ENCODE results near the gene PPM1M.

PPM1M gene

DNA sequence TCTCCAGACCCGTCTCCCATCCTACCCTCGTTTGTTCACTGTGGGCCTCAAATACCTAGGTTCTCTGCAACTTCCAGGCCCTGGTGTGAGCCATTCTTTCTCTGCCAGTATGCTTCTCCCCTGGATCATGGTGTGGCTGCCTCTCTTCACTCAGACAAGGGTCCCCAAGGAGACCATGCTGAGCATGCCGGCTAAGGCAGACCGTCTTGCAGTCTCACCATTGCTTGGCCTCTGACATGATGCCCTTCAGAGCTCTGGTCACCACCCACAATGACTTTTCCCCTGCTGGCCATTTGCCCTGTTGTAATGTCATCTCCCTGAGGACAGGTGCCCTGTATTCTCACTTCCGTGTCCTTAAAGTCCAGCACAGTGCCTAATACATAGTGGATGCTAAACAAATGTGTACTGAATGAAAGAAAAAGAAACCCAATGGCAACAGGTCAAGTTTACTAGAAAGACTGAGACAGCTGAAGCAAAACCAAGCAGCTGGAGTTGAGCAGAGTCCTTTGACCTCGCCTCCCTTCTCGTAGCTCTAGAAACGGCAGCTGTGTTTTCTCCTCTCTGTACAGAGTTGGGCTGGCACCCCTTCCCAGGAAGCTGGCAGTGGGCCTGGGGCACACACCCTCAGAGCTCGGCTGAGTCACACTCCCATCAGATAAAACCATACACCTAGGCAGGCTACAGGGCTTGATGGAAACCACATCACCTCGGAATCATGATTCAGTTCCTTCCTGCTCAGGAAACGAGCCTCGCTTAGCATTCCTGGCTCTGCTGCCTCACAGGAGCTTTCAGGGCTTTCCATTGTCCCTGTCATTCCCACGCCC lies 28.8 kb upstream of the PPM1M start:
- DNase-seq, result no peak

DNA sequence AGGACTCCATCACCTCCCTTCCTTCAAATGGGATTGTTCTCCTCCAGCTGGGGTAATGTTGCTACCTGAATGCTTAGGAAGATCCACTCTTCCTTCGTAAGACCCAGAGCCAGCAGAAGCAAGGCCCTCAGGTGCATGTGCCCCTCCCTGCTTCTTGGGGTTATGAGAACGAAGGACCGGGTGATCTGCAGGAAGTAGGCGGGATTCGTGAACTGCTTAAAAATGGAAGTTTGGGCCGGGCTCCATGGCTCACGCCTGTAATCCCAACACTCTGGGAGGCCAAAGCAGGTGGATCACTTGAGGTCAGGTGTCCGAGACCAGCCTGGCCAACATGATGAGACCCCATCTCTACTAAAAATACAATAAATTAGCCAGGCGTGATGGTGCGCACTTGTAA lies 28.2 kb upstream of the PPM1M start:
- DNase-seq, result no peak

DNA sequence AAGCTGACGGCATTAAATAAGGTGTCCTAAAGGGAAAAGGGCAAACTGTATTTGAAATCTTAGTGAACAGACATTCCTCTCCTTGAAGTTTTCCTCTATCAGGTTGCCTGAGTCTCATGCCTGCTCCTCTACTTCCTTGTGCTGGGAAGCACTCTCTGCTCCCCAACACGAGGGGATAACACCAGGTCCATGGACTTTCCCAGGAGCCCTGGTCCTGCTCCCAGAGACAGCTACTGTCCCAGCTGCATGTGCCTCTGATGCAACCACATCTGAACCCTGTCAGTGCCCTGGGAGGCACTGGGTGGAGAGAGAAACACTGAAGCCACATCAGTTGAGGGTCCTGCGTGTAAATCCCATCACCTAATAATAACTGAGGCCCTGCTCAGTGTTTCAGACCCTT lies 27.5 kb upstream of the PPM1M start:
- DNase-seq, result no peak

DNA sequence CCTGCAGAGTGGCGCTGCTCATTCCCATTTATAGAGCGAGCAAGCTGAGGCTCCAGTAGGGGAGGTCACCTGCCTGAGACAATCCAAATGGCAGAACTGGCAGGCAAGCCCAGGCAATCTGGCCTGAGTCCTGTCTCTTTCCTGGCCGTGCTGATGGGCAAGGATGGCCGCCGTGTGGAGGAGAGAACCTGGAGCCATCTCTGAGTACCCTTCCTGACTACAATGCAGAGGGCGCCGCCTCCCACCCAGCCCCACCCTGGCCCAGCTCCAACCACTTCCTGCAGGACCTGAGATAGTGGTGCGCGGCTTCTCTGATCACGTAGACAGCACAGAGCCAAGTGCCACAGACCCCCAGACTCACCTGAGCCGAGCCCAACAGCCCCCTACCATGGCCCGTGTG lies 27.1 kb upstream of the PPM1M start:
- DNase-seq, result no peak

DNA sequence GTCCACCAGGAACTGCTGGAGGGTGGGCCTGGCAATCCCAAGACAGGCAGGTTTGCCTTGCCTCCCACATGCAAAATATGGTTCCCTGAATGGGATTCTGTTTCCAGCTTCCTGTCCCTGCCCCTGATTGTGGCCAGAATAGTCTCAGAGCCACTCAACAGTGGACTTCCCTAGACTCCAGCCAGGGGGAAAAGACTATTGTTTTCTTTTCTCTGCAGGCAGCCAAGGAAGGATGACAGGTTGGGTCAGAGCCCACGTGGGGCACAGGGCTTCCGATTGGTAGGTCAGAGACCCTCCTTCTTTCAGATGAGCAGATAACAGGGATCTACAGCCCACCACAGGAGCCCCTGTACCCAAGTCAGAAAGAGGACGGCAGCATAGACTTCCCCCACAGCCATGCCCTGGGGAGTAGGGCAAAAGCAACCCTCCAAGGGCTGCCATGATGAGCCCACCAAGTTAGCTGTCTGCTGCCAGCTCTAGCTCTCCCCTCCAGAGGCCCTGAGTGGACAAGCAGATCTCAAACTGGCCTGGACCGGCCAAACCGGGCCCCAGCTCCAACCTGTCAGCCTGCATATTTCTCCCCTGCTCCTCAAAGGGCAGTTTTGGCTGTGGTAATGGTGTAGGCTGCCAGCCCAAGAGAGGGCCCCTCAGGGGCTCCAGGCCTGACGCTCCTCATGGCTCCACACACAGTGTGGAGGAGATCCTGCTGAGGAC lies 26.5 kb upstream of the PPM1M start:
- DNase-seq, result no peak

DNA sequence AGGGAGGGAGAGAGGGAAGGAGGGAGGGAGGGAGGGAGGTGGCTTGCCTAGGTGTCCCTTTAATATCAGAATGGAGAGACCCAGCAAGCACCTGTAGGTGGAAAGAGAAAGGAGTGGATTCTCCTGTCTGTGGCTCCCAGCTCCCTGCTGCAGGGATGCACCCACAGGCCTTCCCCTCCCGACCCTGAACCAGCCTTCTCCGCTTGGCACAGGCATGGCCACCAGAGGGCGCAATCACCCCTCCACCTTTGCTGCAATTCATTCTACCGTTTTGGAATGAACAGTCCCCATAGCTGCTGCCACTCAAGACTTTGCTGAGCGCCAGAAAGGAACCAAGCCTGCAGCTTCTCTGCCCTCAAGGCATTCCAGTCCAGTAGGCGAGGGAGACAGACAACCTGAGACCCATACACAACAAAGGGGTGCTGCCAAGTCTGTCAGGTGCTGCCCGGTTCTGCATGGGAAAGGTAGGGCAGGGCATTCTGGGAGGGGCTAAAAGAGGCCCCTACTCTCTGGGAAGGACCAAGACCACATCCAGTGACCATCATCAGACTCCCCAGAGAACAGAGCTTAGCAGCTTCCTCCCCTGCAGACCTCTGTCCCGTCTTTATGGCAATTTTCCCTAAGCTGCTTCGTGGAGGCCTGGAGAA lies 25.1 kb upstream of the PPM1M start:
- peak; percentile 15 for DNase-seq

DNA sequence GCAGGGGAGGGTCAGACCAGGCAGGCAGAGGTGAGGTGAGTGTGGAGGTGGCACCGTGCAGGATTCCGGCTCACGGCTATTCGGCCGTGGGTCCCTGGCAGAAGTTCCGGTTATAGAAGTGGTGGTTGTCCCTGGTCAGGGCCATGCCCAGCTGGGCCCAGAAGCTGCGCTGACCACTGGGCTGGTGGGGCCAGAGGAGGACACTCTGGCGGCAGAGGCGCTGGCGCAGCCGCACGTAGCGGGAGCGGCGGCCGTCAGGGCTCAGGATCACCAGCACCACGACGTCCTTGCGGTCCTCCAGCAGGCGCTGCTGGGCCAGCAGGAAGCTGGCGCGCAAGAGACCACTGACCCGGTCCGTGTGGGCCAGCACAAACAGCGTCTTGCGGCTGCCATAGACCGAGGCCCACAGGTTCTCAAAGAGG lies 24.4 kb upstream of the PPM1M start:
- DNase-seq, result no peak

DNA sequence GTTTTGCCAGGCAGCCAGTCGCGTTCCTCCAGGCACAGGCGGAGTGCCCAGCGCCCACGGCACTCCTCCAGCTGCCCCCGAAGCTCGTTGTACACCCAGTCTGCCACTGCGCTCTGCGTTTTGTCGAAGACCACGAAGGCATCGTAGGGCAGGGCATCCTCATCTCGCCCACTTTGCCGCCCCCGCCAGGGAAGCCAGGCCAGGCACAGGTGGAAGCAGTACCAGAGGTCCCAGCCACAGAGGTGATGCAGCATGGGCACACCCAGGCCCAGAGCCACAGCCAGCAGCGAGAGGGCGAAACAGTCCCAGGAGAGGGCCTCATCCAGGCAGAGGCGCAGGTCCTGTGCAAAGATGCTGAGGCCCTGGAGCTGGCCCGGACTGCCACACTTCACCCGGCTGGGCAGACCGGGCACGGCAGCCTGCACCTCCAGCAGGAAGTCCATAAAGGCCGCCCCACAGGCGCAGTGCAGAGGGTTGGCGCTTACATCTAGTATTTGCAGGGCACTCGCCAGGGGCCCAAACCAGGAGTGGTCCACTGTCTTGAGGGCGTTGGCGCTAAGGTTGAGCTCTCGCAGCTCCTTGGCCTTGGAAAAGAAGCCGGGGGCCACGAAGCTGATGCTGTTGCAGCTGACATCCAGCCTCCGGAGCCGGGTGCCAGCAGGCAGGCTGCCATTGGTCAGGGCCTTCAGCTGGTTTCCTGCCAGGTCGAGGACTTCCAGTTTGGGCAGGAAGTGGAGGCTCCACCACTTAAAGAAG lies 23.8 kb upstream of the PPM1M start:
- no peak for DNase-seq

DNA sequence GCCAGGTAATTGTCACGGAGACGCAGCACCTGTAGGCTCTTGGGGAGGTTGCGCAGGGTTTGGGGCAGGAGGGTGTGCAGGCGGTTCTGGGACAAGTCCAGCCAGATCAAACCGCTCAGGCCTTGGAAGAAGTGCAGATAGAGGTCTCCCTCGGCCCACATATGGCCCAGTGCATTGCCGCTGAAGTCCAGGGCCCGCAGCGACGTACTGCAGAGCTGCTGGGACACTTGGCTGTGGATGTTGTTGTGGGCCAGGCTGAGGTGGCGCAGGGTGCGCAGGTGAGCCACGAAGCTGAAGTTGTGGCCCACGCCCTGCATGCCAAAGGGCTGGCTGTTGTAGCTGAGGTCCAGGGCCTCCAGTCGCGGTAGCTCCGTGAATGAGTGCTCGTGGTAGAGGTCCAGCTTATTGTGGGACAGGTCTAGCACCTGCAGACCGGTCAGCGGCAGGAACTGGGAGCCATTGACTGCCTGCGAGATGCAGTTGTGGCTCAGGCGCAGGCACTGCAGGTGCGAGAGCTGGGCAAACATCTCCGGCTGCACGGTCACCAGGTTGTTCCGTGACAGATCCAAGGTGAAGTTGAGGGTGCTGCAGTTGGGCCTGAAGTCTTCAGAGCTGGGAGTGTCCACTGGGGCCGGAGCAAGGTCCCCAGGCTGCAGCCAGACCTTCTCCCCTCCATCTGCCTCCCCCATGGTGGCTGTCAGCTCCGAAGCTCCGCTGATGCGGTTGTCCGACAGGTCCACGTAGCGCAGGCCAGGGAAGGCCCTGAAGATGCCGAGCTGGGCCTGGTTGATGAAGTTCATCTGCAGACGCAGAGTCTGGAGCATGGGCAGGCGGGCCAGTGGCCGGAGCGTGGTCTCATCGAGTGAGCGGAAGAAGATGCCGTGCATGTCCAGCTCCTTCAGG lies 23.0 kb upstream of the PPM1M start:
- DNase-seq, result no peak

DNA sequence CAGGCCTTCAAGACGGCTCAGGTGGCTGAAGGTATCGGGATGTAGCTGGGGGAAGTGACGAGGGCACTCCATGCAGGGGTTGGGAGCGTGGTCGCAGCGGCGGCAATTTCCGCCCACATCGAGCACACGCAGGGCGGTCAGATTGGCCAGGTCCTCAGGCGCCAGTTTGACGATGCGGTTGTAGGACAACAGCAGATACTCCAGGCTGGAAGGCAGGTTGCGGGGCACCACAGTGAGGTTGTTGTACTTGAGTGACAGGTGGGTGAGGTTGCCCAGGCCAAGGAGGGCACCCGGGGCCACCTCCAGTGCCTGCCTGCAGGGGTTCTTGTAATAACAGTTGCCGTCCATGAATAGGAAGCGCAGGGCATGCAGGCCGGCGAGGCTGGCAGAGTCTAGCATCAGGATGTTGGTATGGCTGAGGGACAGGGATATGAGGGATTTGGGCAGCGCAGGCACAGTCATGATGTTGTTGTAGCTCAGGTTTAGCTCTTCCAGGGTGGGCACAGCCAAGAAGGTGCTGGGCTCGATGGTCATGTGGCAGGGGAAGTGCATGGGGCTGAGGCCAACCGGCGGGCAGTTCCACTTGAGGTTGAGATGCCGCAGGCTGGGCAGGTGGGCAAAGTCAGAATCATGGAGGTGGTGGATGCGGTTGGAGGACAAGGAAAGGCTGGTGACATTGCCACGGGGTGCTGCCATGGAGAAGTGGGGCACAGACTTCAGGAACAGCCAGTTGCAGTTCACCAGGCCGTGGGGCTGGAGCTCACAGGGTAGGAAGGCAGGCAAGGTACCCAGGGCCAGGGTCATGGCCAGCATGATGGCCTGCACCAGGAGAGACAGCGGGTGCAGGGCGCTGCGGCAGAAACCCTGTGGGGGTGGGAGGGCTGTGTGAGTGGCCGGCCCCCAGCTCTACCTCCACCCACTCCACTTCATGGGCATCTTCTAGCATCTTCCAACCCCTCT lies 21.8 kb upstream of the PPM1M start:
- no peak for DNase-seq

DNA sequence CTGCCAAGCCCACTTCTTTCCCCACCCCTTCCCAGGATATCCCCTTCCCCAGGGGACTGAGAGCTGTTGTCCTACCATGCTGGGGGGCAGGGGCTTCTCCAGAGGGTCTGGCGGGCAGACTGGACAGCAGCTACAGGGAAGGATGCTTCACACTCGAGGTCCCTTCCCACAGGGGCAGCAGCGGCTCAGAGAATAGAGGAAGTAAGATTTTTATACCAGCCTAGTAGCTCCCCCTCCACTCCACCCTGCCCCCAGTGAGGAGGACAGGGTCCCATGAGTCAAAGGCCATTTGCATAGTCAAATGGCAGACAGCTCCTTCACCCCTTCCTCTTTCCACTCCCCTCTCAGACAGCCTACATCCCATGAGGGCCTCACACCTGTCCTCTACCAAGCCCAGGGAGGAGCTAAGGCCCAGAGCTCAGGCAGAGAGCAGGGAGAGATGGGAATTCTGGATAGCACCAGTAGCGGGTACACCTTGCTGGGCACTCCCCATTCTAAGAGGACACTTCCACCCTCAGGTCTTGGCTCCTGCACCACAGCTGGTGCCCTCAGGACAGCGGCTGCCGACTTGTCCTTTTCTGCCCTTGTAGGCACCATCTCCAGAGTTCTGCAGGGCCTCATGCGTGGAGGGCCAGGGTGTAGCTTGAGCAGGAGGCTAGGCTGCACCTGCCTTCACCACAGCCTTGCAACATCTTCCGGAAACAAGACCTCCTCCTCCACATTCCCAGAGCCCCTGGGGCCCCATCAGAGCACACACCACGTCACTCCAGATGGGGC lies 19.9 kb upstream of the PPM1M start, which contains the start of gene TLR9:
TLR9 (minus strand) TSS at position 194 of the 777 bp plus-strand sequence; CDS start at position 78, 116 bp downstream.
- DNase-seq, result no peak

DNA sequence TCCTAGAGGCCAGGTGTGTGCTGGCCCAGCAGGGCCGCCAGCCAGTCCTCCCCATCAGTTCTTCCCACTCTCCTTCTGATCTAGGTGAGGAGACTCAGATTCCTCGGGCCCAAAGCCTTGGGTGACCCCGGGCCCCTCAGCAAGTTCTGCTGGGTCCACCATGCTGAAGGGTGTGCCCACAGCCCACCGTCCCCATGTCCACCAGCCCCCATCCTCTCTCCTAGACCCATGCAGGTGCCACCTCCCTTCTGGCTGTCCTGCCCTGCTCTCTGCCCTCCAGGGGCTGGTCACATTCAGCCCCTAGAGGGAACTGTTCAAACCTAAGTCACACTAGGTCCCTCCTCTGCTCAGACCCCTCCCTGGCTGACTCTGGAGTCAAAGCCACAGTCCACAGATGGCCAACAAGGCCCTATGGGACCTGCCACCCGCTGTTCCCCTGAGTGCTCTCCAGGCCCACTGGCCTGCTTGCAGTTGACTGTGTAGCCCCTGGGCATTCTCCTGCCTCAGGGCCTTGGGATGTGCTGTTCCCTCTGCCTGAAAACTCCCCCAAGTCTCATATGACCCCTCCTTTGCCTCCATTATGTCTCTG lies 19.2 kb upstream of the PPM1M start:
- DNase-seq, result no peak

DNA sequence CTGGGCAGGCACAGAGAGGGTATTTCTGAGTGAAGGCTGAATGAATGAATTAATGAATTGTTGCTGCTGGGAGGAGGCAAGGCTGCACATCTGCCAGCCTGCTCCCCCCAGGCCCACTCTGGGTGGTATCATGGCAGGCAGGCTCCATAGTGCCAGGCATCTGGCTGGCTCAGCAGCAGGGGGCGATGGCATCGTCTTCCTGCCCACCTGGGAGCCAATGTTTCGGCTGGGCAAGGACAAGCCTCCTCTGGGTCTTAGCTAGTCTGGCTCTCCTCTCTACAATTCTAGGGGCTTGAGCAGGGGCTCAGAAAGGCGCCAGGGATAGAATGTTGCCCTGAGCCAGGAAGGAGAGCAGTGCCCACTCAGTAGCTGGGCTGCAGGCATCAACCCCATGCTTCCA lies 18.4 kb upstream of the PPM1M start:
- DNase-seq, result no peak

DNA sequence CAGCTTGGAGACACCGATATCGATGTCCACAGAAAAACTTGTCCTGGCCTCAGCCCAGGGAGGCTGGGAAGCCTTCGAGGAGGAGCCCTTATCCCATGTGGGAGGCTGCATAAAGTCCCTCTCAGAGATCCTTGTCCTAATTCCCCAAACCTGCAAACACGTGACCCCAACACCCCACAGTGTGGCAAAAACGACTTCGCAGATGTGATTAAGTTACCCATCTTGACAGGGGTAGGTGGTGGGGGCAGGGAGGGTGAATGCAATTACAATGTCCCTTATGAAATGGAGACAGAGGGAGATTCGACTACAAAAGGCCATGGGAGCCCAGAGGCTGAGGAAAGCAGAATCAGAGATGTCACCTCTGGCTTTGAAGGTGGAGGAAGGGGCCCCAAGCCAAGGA lies 17.8 kb upstream of the PPM1M start:
- no peak for DNase-seq

DNA sequence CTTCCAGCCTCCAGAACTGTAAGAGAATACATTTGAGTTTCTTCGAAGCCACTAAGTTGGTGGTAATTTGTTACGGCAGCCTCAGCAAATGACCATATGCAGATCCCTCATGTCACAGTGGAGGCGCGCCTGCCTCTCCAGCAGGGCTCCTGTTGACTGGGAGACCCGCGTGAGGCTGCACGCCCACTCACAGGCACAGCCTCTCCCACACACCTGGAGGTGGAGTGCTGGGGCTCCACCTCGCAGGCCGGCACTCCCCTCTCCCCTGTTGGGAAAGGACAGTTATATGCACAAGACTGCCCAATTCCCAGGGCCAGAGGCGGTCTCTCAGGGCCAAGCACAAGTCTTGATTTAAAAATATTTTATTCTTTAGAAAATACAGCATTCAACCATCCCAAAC lies 17.3 kb upstream of the PPM1M start:
- DNase-seq, result no peak

DNA sequence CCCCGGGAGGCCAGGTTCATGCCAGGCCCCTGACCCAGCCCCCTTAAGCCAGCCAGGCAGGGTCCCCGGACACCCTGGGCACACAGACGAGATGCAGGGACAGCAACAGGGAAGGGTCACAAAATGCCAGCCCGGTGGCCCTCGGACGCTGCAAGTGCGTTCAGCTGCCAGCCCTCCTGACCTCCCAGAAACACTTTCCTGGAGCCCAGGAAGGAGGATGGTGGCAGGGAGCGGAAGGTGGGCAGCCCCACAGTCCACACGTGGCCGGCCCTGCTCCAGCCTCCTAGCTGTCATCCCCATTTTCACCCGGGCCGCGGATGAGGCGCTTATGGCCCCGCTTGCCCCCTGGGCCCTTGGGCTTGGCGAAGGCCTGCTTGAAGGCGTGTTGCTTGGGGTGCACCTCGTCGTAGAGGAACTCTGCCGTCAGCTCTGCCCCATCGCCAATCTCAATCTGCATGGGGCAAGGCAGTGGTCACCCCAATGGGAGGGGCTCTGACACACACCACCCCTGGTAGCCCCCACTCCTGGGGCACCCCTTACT lies 16.7 kb upstream of the PPM1M start:
- DNase-seq, result no peak

DNA sequence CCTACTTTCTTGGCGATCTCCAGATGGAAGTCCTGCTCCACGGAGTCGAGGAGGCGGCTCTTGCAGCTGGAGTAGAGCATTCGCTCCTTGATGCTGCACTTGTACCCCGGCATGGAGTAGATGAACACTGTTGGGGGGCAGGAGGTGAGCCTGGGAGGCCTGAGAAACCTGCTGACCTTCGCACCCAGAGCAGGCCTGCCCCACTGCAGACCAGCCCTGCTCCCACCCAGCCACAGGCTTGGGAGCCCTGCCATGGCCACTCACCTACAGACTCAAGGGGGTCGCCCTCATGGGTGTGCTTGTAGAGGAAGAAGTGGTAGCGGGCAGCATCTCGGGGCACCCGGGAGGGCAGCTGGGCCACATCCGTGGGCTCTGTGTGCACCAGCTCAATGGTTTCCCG lies 15.9 kb upstream of the PPM1M start:
- no peak for DNase-seq

DNA sequence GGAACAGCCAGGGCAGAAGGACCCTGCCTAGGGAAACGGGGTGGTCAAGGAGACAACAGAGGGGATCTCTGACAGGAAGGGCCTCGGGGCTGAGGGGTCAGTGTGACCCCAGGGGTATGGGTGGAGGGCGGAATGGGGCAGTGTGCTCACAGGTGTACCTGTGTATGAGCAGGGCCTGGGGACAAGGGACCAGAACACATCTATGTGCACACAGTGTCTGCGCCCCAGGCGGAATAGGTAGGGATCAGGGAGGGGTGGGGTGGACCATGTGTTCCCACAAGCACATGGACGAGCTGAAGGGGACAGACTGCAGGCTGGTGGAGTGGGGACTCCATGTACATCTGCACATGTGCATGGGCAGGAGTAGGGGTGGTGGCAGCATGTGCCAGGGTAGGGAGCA lies 15.1 kb upstream of the PPM1M start:
- no peak for DNase-seq

DNA sequence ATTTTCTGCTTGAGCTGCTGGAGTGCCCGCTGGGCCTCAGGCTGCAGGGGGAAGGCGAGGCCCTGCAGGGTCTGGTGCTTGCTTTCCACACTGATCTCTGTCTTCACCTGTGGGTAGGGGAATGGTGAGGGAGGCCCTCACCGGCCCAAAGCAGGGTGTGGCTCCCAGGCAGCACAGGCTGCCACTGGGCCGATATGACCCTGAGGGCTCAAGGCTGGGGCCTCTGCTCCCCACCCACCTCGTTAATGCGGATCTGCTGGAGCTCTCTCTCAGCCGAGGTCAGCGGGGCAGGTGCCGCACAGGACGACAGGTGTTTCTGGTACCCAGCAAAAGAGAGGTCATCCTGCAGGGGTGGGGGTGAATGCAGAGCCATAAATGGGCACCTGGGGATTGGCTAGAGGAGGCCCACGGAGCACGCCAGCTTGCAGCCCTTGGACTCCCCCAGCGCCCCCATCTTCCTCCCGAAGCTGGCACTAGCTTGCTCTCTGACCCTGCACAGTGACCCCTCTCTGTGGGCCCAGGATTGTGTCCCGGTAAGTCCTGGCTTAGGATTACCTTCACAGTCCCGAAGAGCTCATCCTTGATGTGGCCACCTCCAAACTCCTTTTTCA lies 14.6 kb upstream of the PPM1M start:
- no peak for DNase-seq
